ENCODE results near the gene URAD.

URAD gene

GRCh38 chr13:27952876-27953675 lies 35.4 kb downstream of the URAD start:
- no peak for DNase-seq (ENCODE audit: extremely low read depth, low read depth)
- no peak for TF ChIP-seq CTCF (IDR thresholded peaks at IDR 0.05; ENCODE audit: low read depth, low read length)

GRCh38 chr13:27942972-27943371 lies 45.5 kb downstream of the URAD start:
- DNase-seq (ENCODE audit: extremely low read depth, low read depth) = no peak
- no peak for TF ChIP-seq CTCF (IDR thresholded peaks at IDR 0.05; ENCODE audit: low read depth, low read length)

- no peak for TF ChIP-seq CTCF (IDR thresholded peaks at IDR 0.05; ENCODE audit: low read depth, low read length)
- DNase-seq (ENCODE audit: extremely low read depth, low read depth) = no peak
These were observed 54.7 kb downstream of the URAD start for GRCh38 chr13:27933580-27934328.

GRCh38 chr13:27933118-27933517 lies 55.4 kb downstream of the URAD start:
- DNase-seq (ENCODE audit: extremely low read depth, low read depth) = no peak
- no peak for TF ChIP-seq CTCF (IDR thresholded peaks at IDR 0.05; ENCODE audit: low read depth, low read length)

- no peak for TF ChIP-seq CTCF (IDR thresholded peaks at IDR 0.05; ENCODE audit: low read depth, low read length)
- DNase-seq (ENCODE audit: extremely low read depth, low read depth) = no peak
These were observed 58.6 kb downstream of the URAD start for GRCh38 chr13:27929868-27930267.

GRCh38 chr13:27928805-27929753 lies 59.4 kb downstream of the URAD start:
- no peak for DNase-seq (ENCODE audit: extremely low read depth, low read depth)
- no peak for TF ChIP-seq CTCF (IDR thresholded peaks at IDR 0.05; ENCODE audit: low read depth, low read length)
